NB4 (cell line): ENCODE data around the gene SNRNP70.

Experiments
- CTCF ChIP-seq: IDR thresholded peaks from one replicate; pipeline ENCODE4 v1.5.1; 2012; ENCODE audit warnings: low read depth, low read length
- MAX ChIP-seq: IDR thresholded peaks from 2 replicates; pipeline ENCODE4 v1.6.1; 2011; ENCODE audit warnings: low read depth, low read length
- POLR2A ChIP-seq: IDR thresholded peaks from 2 replicates; pipeline ENCODE4 v1.6.1; 2011; ENCODE audit warnings: mild to moderate bottlenecking; ENCODE audit not compliant: insufficient read length; ENCODE audit errors: extremely low read depth

GRCh38 chr19:49064768-49065611 is 20.3 kb upstream of the SNRNP70 start, which contains the start of gene NTF4:
- no peak for TF ChIP-seq CTCF
- no peak for TF ChIP-seq POLR2A
- no peak for TF ChIP-seq MAX
